Activated gamma-delta T cell (primary cell): ENCODE results near the gene BCL7C.

Source experiments
- DNase-seq: peaks from one replicate; lab custom pipeline; 2025; lab: John Stamatoyannopoulos, UW

The BCL7C gene

GRCh38 chr16:30922960-30923535 lies 29.2 kb upstream of the BCL7C start:
- DNase-seq = peak; percentile 88

GRCh38 chr16:30922420-30922959 lies 28.6 kb upstream of the BCL7C start:
- DNase-seq = peak; percentile 98

- peak; percentile 35 for DNase-seq
These were observed 28.0 kb upstream of the BCL7C start for GRCh38 chr16:30921748-30922419.

GRCh38 chr16:30921459-30921747 lies 27.5 kb upstream of the BCL7C start:
- no peak for DNase-seq

- DNase-seq = no peak
These were observed 27.0 kb upstream of the BCL7C start for GRCh38 chr16:30920891-30921290.

GRCh38 chr16:30918614-30919013 lies 24.7 kb upstream of the BCL7C start:
- DNase-seq = no peak

GRCh38 chr16:30914830-30915229 lies 21.0 kb upstream of the BCL7C start:
- no peak for DNase-seq

- no peak for DNase-seq
These were observed 19.0 kb upstream of the BCL7C start for GRCh38 chr16:30912794-30913412.

- DNase-seq = no peak
These were observed 16.7 kb upstream of the BCL7C start for GRCh38 chr16:30910427-30911029.

- DNase-seq = no peak
These were observed 13.2 kb upstream of the BCL7C start for GRCh38 chr16:30907064-30907463.

- DNase-seq = no peak
These were observed 10.4 kb upstream of the BCL7C start for GRCh38 chr16:30904114-30904780.

- no peak for DNase-seq
These were observed 9.7 kb upstream of the BCL7C start for GRCh38 chr16:30903596-30903995.

GRCh38 chr16:30903002-30903401 lies 9.1 kb upstream of the BCL7C start:
- no peak for DNase-seq

GRCh38 chr16:30902029-30902972 lies 8.4 kb upstream of the BCL7C start:
- peak; percentile 52 for DNase-seq

- no peak for DNase-seq
These were observed 7.5 kb upstream of the BCL7C start for GRCh38 chr16:30901201-30902028.

- no peak for DNase-seq
These were observed 6.7 kb upstream of the BCL7C start for GRCh38 chr16:30900588-30900987.

- no peak for DNase-seq
These were observed 5.9 kb upstream of the BCL7C start for GRCh38 chr16:30899794-30900193.

GRCh38 chr16:30896889-30897733 lies 3.2 kb upstream of the BCL7C start:
- peak; percentile 62 for DNase-seq

GRCh38 chr16:30896261-30896888 lies 2.5 kb upstream of the BCL7C start, which contains the start of gene CTF1:
Gene CTF1, plus strand, starts transcription at chr16:30896614. Its CDS starts 30 bp downstream, at chr16:30896644.
- DNase-seq = no peak
